PC-3 (cell line): ENCODE results near the gene ZBTB16. TPM values are rescaled to one million over a fixed set of nuclear protein-coding genes. Genes with fewer than 3 reads are reported as not detected.

Experiments used
- ATAC-seq: fragments of 200-7000 bp; cut with Tn5 transposase; 2 replicates; pipeline ENCODE4 v1.9.1; 2020; ENCODE audit warnings: mild to moderate bottlenecking, moderate library complexity
- BruUV-seq: library from RNA; stranded (reverse); fragments of 400-500 nt; replicated peaks from 2 replicates; lab custom pipeline; 2021; lab: Mats Ljungman, UMichigan
- CTCF ChIA-PET: fragments of 300-600 bp; sonication (Branson Sonifier 250); formaldehyde crosslinking; loops from one replicate; lab custom pipeline; 2022; ENCODE audit warnings: antibody characterized with exemption; lab: Charles Lee
- POLR2A ChIA-PET: fragments of 300-600 bp; sonication (Branson Sonifier 250); formaldehyde crosslinking; loops from one replicate; lab custom pipeline; 2022; ENCODE audit warnings: antibody characterized with exemption; ENCODE audit not compliant: unreplicated experiment; lab: Charles Lee
- DNase-seq: peaks from one replicate; pipeline ENCODE4 v3.0.0-alpha.2; 2015
- H2AFZ ChIP-seq: fragments of 300-600 bp; sonication (generic); 2 replicates; pipeline ENCODE4 v1.6.0; 2016; ENCODE audit warnings: antibody characterized with exemption, low read length
- H3F3A ChIP-seq: fragments of 300-600 bp; sonication (generic); one replicate; pipeline ENCODE4 v1.6.0; 2017; ENCODE audit warnings: antibody characterized with exemption, low read length, control low read depth, mild to moderate bottlenecking; ENCODE audit not compliant: unreplicated experiment
- H3K27ac ChIP-seq: fragments of 300-600 bp; sonication (generic); 2 replicates; pipeline ENCODE4 v1.5.1; 2016; ENCODE audit warnings: mild to moderate bottlenecking, low read length
- H3K27me3 ChIP-seq: fragments of 300-600 bp; sonication (generic); 2 replicates; pipeline ENCODE4 v1.6.1; 2016; ENCODE audit warnings: low read length, mixed read lengths
- H3K36me3 ChIP-seq: fragments of 300-600 bp; sonication (generic); 2 replicates; pipeline ENCODE4 v1.6.1; 2016; ENCODE audit warnings: low read depth, mixed run types, low read length, mixed read lengths
- H3K4me1 ChIP-seq: fragments of 300-600 bp; sonication (generic); 2 replicates; pipeline ENCODE4 v1.5.1; 2016; ENCODE audit warnings: low read length; ENCODE audit not compliant: insufficient read depth
- H3K4me2 ChIP-seq: fragments of 300-600 bp; sonication (generic); 2 replicates; pipeline ENCODE4 v1.6.0; 2016; ENCODE audit warnings: low read length
- H3K4me3 ChIP-seq: fragments of 300-600 bp; sonication (generic); 2 replicates; pipeline ENCODE4 v1.5.1; 2016; ENCODE audit warnings: mild to moderate bottlenecking, low read length, mixed read lengths
- H3K79me2 ChIP-seq: fragments of 300-600 bp; sonication (generic); 2 replicates; pipeline ENCODE4 v1.6.1; 2017; ENCODE audit warnings: low read length, mixed read lengths
- H3K9ac ChIP-seq: fragments of 300-600 bp; sonication (generic); 2 replicates; pipeline ENCODE4 v1.6.0; 2016; ENCODE audit warnings: mild to moderate bottlenecking, low read length
- H3K9me2 ChIP-seq: fragments of 300-600 bp; sonication (generic); replicated peaks from 2 replicates; pipeline ENCODE4 v1.6.1; 2016; ENCODE audit warnings: mixed run types, low read length, mixed read lengths
- H3K9me3 ChIP-seq: fragments of 300-600 bp; sonication (generic); 2 replicates; pipeline ENCODE4 v1.6.1; 2016; ENCODE audit warnings: low read length, mixed read lengths
- H4K20me1 ChIP-seq: fragments of 300-600 bp; sonication (generic); 2 replicates; pipeline ENCODE4 v1.6.1; 2016; ENCODE audit warnings: low read length, mixed read lengths
- EZH2 ChIP-seq: fragments of 300-600 bp; sonication (generic); IDR thresholded peaks from one replicate; pipeline ENCODE4 v1.6.1; 2017; ENCODE audit warnings: antibody characterized with exemption, mild to moderate bottlenecking, low read length; ENCODE audit not compliant: unreplicated experiment
- EZH2phosphoT487 ChIP-seq: fragments of 300-600 bp; sonication (generic); IDR thresholded peaks from 2 replicates; pipeline ENCODE4 v1.6.1; 2018; ENCODE audit warnings: mild to moderate bottlenecking, antibody characterized with exemption, low read length, borderline replicate concordance
- intact Hi-C: fragments of 100-400 bp; cut with micrococcal nuclease; formaldehyde crosslinking; loops from 2 replicates; pipeline ENCODE4 v1.9.0; 2023
- total RNA-seq: library from RNA; depleted of rRNA; stranded (reverse); fragments of >200 nt; gene quantifications from 2 replicates; pipeline ENCODE4 v1.2.3, GENCODE V29; 2014
- TF ChIP-seq, protein P1 (sequence below): fragments of 300-600 bp; sonication (generic); conservative IDR thresholded peaks from 2 replicates; pipeline ENCODE4 v1.5.1; 2017; ENCODE audit warnings: antibody characterized with exemption, low read depth, mild to moderate bottlenecking, low read length

Gene ZBTB16
- total RNA-seq, 1 experiment from 2014 or later = not detected

- H3K27me3 ChIP-seq = peaks cover 94% of the 10 kb centered on the region
- ChIA-PET POLR2A (no interaction called here), CTCF (no interaction called here)
- no peaks in the 10 kb centered on the region for H3K9me3 ChIP-seq
- H3K27ac ChIP-seq = no peak overlapping the region
- H3K36me3 ChIP-seq = no peaks in the 10 kb centered on the region
- TF ChIP-seq EZH2 = peak; percentile 73
- TF ChIP-seq EZH2phosphoT487 = no peak; the same call in 1 of the 2 replicates
- no peaks in the 10 kb centered on the region for H3K9me2 ChIP-seq
- no peak overlapping the region for H2AFZ ChIP-seq
- no peaks in the 10 kb centered on the region for H3K79me2 ChIP-seq
- no peaks in the 10 kb centered on the region for H3F3A ChIP-seq
- no peak overlapping the region for H3K9ac ChIP-seq
- ATAC-seq (no peak), DNase-seq (no peak)
- H3K4me1 ChIP-seq = no peaks in the 10 kb centered on the region
- no TSS peak for BruUV-seq
- H4K20me1 ChIP-seq = no peaks in the 10 kb centered on the region
- H3K4me3 ChIP-seq = 0 out of 2 replicates have a peak overlapping the region, but pooled peaks have one; percentile 57
- intact Hi-C loops = no loop called here
- H3K4me2 ChIP-seq = peak overlapping the region; percentile 60
Measured at GRCh38 chr11:114059984-114060391, 477 bp downstream of the ZBTB16 start.

DNA sequence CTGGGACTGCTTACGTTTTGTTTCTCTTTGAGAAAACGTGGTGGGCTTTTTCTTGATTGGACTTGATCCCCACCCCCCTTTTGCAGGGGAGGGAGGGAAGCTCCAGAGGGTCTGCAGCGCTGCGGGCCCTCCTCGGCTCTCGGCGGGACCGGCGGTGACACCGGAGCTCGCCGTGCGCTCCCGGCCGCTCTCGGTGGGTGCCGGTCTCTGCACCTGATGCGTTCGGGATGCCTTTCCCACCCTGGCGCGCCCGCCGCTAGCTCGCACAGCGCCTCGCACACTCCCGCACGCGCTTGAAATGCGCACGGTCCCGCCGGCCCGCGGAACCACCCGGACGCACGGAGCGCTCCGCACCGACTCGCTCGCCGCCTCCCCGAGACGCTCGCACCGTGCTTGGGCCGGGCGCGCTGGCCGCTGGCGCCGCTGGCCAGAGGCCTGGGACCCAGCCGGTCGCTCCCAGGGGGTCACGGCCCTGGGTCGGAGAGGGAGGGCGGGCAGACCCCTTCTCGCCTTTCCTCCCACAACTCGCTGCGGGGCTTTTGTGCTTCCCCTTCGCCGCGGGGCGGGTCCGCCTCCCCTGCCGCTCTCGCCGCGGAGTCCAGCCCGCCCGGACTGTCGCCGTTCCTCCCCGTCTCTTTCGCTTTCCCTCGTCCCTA is 1.0 kb downstream of the ZBTB16 start:
- Histone ChIP-seq H4K20me1 (no peaks in the 10 kb centered on the region), H3K9ac (no peak overlapping the region), H3K36me3 (no peaks in the 10 kb centered on the region), H3K4me3 (peak overlapping the region; percentile 57), H3K4me1 (no peaks in the 10 kb centered on the region), H2AFZ (peak overlapping the region; percentile 47; the same call in 1 of the 2 replicates), H3K27ac (no peak overlapping the region), H3K9me3 (no peaks in the 10 kb centered on the region), H3K4me2 (peak overlapping the region; percentile 60), H3K9me2 (no peaks in the 10 kb centered on the region), H3K27me3 (peaks cover 96% of the 10 kb centered on the region), H3F3A (no peaks in the 10 kb centered on the region), H3K79me2 (no peaks in the 10 kb centered on the region)
- ATAC-seq = peak; percentile 68
- DNase-seq = no peak
- peak; percentile 90 for TF ChIP-seq EZH2
- TF ChIP-seq, protein P1, sequence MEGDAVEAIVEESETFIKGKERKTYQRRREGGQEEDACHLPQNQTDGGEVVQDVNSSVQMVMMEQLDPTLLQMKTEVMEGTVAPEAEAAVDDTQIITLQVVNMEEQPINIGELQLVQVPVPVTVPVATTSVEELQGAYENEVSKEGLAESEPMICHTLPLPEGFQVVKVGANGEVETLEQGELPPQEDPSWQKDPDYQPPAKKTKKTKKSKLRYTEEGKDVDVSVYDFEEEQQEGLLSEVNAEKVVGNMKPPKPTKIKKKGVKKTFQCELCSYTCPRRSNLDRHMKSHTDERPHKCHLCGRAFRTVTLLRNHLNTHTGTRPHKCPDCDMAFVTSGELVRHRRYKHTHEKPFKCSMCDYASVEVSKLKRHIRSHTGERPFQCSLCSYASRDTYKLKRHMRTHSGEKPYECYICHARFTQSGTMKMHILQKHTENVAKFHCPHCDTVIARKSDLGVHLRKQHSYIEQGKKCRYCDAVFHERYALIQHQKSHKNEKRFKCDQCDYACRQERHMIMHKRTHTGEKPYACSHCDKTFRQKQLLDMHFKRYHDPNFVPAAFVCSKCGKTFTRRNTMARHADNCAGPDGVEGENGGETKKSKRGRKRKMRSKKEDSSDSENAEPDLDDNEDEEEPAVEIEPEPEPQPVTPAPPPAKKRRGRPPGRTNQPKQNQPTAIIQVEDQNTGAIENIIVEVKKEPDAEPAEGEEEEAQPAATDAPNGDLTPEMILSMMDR = no peak
- peak; percentile 67 for TF ChIP-seq EZH2phosphoT487
- ChIA-PET POLR2A (no interaction called here), CTCF (no interaction called here)
- BruUV-seq = no TSS peak
- intact Hi-C loops = no loop called here

DNA sequence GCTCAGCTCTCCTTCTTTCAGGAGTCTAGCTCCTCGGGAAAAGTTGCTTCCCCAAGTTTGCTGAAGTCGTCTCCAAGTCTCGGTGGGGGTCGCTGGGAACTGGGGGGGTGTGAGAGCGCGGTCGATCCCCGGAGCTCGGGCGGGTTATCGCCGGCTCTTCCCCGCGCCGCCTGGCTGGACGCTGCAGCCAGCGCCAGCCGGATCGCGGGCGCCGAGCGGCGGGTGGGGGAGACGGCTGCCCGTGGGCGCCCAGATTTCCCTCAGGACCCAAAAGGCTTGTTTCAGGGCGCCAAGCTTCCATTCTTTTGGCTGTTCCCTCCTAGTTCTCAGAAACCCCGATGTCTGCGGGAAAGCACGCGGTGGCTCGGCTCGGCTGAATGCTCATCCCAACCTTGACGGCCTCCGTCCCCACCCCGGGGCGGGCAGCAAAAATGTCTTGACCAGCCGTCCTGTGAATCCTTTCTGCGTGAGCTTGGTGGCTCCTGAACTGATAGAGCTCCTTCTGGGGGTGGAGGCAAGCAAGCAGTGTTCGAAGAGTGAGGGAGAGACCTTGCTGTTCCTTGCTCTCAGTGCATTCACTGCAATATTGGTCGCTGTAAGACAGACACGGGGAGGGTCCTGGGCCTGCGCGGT is 1.7 kb downstream of the ZBTB16 start:
- no peaks in the 10 kb centered on the region for H3K4me1 ChIP-seq
- ATAC-seq (peak; percentile 28), DNase-seq (no peak)
- no peaks in the 10 kb centered on the region for H3K36me3 ChIP-seq
- no TSS peak for BruUV-seq
- H3K4me2 ChIP-seq = peak overlapping the region; percentile 60
- H3F3A ChIP-seq = no peaks in the 10 kb centered on the region
- no peaks in the 10 kb centered on the region for H4K20me1 ChIP-seq
- H3K4me3 ChIP-seq = peak overlapping the region; percentile 57
- intact Hi-C loops = no loop called here
- no peak overlapping the region for H3K27ac ChIP-seq
- CTCF ChIA-PET = no interaction called here
- peak; percentile 81 for TF ChIP-seq EZH2
- TF ChIP-seq EZH2phosphoT487 = no peak; the same call in 1 of the 2 replicates
- H3K79me2 ChIP-seq = no peaks in the 10 kb centered on the region
- no peak overlapping the region for H3K9ac ChIP-seq
- H3K9me3 ChIP-seq = no peaks in the 10 kb centered on the region
- H3K27me3 ChIP-seq = peaks cover 98% of the 10 kb centered on the region
- H2AFZ ChIP-seq = peak overlapping the region; percentile 47; the same call in 1 of the 2 replicates
- POLR2A ChIA-PET = no interaction called here
- H3K9me2 ChIP-seq = no peaks in the 10 kb centered on the region
